GM12878 (cell line): ENCODE results near the gene CACFD1. TPM values are rescaled to one million over a fixed set of nuclear protein-coding genes. Genes with fewer than 3 reads are reported as not detected.

ENCODE experiments used
- ATAC-seq: fragments of 200-7000 bp; cut with Tn5 transposase; 3 replicates; pipeline ENCODE4 v1.9.1; 2020; ENCODE audit warnings: mild to moderate bottlenecking, moderate library complexity
- BruUV-seq: library from RNA; stranded (reverse); fragments of 400-500 nt; replicated peaks from 2 replicates; lab custom pipeline; 2021; lab: Mats Ljungman, UMichigan
- CTCF ChIA-PET: fragments of 300-600 bp; sonication (Branson Sonifier 250); formaldehyde crosslinking; extraction: SDS; loops from one replicate; lab custom pipeline; 2021; ENCODE audit warnings: inconsistent platforms; lab: Yijun Ruan, JAX
- POLR2A ChIA-PET: fragments of 350-600 bp; formaldehyde crosslinking; extraction: SDS; loops from one replicate; lab custom pipeline; 2021; ENCODE audit warnings: inconsistent platforms; lab: Charles Lee
- RAD21 ChIA-PET: fragments of 300-600 bp; sonication (Branson Sonifier 250); formaldehyde crosslinking; loops from one replicate; lab custom pipeline; 2023; ENCODE audit warnings: antibody characterized with exemption; ENCODE audit not compliant: unreplicated experiment; lab: Charles Lee
- SMC1A ChIA-PET: fragments of 300-600 bp; sonication (Branson Sonifier 250); formaldehyde crosslinking; loops from one replicate; lab custom pipeline; 2023; ENCODE audit not compliant: unreplicated experiment, uncharacterized antibody; lab: Charles Lee
- DNase-seq: peaks from one replicate; pipeline ENCODE4 v3.0.0-alpha.2; 2011; ENCODE audit warnings: low read depth, low spot score
- FAIRE-seq: peaks from 3 replicates; lab custom pipeline; 2011; peaks lifted over from hg19 to GRCh38; lab: Jason Lieb, UNC
- H2AFZ ChIP-seq: 2 replicates; pipeline ENCODE4 v1.6.0; 2011; ENCODE audit warnings: low read depth, low read length, control low read depth; ENCODE audit not compliant: control insufficient read depth
- H3K27ac ChIP-seq: 2 replicates; pipeline ENCODE4 v1.5.1; 2011; ENCODE audit warnings: control low read depth; ENCODE audit not compliant: control insufficient read depth, insufficient read depth
- H3K27me3 ChIP-seq, 2 experiments: replicated peaks in 1 of 2; 2 replicates each; pipeline versions ENCODE4 v1.6.0 to v1.6.1; 2011; ENCODE audit warnings: low read length in 1 of 2; ENCODE audit not compliant: control insufficient read depth in 2 of 2, insufficient read depth in 2 of 2
- H3K36me3 ChIP-seq, 2 experiments: 2 replicates each; pipeline ENCODE4 v1.5.1; 2011; ENCODE audit warnings: low read length in 1 of 2; ENCODE audit not compliant: control insufficient read depth in 2 of 2, insufficient read depth in 2 of 2
- H3K4me1 ChIP-seq: 2 replicates; pipeline ENCODE4 v1.6.1; 2011; ENCODE audit warnings: mild to moderate bottlenecking, low read length, moderate library complexity, mixed read lengths; ENCODE audit not compliant: control insufficient read depth, insufficient read depth
- H3K4me2 ChIP-seq: 2 replicates; pipeline ENCODE4 v1.6.0; 2011; ENCODE audit warnings: control low read depth; ENCODE audit not compliant: control insufficient read depth, insufficient read depth
- H3K4me3 ChIP-seq: fragments of 200-600 bp; sonication (generic); 2 replicates; pipeline ENCODE4 v1.5.1; 2016
- H3K79me2 ChIP-seq: 2 replicates; pipeline ENCODE4 v1.6.0; 2011; ENCODE audit warnings: low read length; ENCODE audit not compliant: control insufficient read depth, insufficient read depth
- H3K9ac ChIP-seq: 2 replicates; pipeline ENCODE4 v1.8.0; 2011; ENCODE audit warnings: low read length, control low read depth, mixed read lengths; ENCODE audit not compliant: control insufficient read depth, insufficient read depth
- H3K9me3 ChIP-seq: replicated peaks from 3 replicates; pipeline ENCODE4 v1.5.1; 2011; ENCODE audit warnings: mild to moderate bottlenecking, low read length; ENCODE audit not compliant: control insufficient read depth, insufficient read depth
- H4K20me1 ChIP-seq: 2 replicates; pipeline ENCODE4 v1.6.0; 2011; ENCODE audit not compliant: control insufficient read depth, insufficient read depth
- BCL11A ChIP-seq: IDR thresholded peaks from 2 replicates; pipeline ENCODE4 v1.6.1; 2011; ENCODE audit warnings: low read depth, low read length
- BHLHE40 ChIP-seq, 2 experiments: fragments of 450-650 bp in 1 of 2; IDR thresholded peaks; 2 replicates each; pipeline ENCODE4 v1.6.1; 2011 to 2017; ENCODE audit warnings: low read depth in 2 of 2, borderline replicate concordance in 1 of 2, improper control_type of control experiment in 1 of 2, low read length in 1 of 2, mild to moderate bottlenecking in 1 of 2
- CREM ChIP-seq: IDR thresholded peaks from 2 replicates; pipeline ENCODE4 v1.6.1; 2014; ENCODE audit warnings: antibody characterized with exemption, low read depth
- E2F8 ChIP-seq: fragments of 450-650 bp; IDR thresholded peaks from 2 replicates; pipeline ENCODE4 v1.6.1; 2018; ENCODE audit warnings: mild to moderate bottlenecking, low read depth, moderate library complexity; ENCODE audit not compliant: partially characterized antibody
- EED ChIP-seq: sonication (generic); IDR thresholded peaks from 2 replicates; pipeline ENCODE4 v1.6.1; 2016; ENCODE audit warnings: antibody characterized with exemption, low read depth
- IKZF1 ChIP-seq: fragments of 450-650 bp; conservative IDR thresholded peaks from 2 replicates; pipeline ENCODE4 v1.6.1; 2017; ENCODE audit warnings: antibody characterized with exemption, mild to moderate bottlenecking
- LARP7 ChIP-seq: fragments of 450-650 bp; IDR thresholded peaks from 2 replicates; pipeline ENCODE4 v1.6.1; 2017; ENCODE audit warnings: mild to moderate bottlenecking
- POU2F2 ChIP-seq: IDR thresholded peaks from 3 replicates; pipeline ENCODE4 v1.6.1; 2011; ENCODE audit warnings: low read depth, mild to moderate bottlenecking, low read length, borderline replicate concordance
- RAD21 ChIP-seq: IDR thresholded peaks from 2 replicates; pipeline ENCODE4 v1.6.1; 2011; ENCODE audit warnings: mild to moderate bottlenecking, low read depth, low read length, moderate library complexity; ENCODE audit not compliant: insufficient read depth
- RAD51 ChIP-seq: fragments of 450-650 bp; IDR thresholded peaks from 2 replicates; pipeline ENCODE4 v1.6.1; 2016; ENCODE audit warnings: moderate library complexity, mild to moderate bottlenecking, inconsistent platforms
- RCOR1 ChIP-seq: conservative IDR thresholded peaks from 2 replicates; pipeline ENCODE4 v1.6.1; 2012; ENCODE audit warnings: low read depth, low read length, improper control_type of control experiment
- TCF12 ChIP-seq: IDR thresholded peaks from 2 replicates; pipeline ENCODE4 v1.6.1; 2011; ENCODE audit warnings: low read depth, mild to moderate bottlenecking, low read length
- WRNIP1 ChIP-seq: IDR thresholded peaks from 2 replicates; pipeline ENCODE4 v1.6.1; 2011; ENCODE audit warnings: low read depth, low read length, improper control_type of control experiment, borderline replicate concordance
- WGBS: methylation state at CpG from one replicate; pipeline ENCODE4 v1.1.6; 2016; ENCODE audit warnings: low lambda C conversion rate; ENCODE audit not compliant: insufficient replicate concordance, insufficient coverage; ENCODE audit errors: missing lambda C conversion rate; 5-methylcytosine and 5-hydroxymethylcytosine counted together
- in situ Hi-C: fragments of 300-500 bp; cut with MboI; formaldehyde crosslinking; loops from 9 replicates; pipeline ENCODE4 v1.14.3; 2018; ENCODE audit warnings: mixed read lengths
- intact Hi-C: fragments of 100-400 bp; cut with micrococcal nuclease; formaldehyde crosslinking; loops from one replicate; pipeline ENCODE4 v1.14.2; 2022; ENCODE audit not compliant: unreplicated experiment
- polyA plus RNA-seq, 11 experiments: library from polyadenylated mRNA; depleted of rRNA in 4 of 11; unstranded in 6 of 11; stranded (reverse) in 5 of 11; fragments of >200 nt; fragmentation: Nextera tagmentation in 4 of 11; fragmentation: Illumina TruSeq in 1 of 11; extraction: Ambion mirVana in 4 of 11; extraction: Trizol in 1 of 11; gene quantifications; 1 replicate in 1 of 11; 2 replicates in 10 of 11; pipeline versions ENCODE4 v1.2.1 to v1.2.3, GENCODE V29; 2011 to 2016; ENCODE audit warnings: inconsistent platforms in 2 of 11, missing spikeins in 2 of 11, low read depth in 1 of 11
- total RNA-seq, 4 experiments: library from RNA; depleted of rRNA in 3 of 4; stranded (reverse); fragments of >200 nt in 3 of 4; fragmentation: Illumina TruSeq in 1 of 4; extraction: Trizol in 1 of 4; gene quantifications; 2 replicates each; pipeline versions ENCODE4 v1.2.1 to v1.2.3, GENCODE V29; 2013 to 2021
- TF ChIP-seq, protein P1 (sequence below): fragments of 450-650 bp; IDR thresholded peaks from 2 replicates; pipeline ENCODE4 v1.6.1; 2017; ENCODE audit warnings: antibody characterized with exemption, mild to moderate bottlenecking, moderate library complexity
- TF ChIP-seq, protein P2 (sequence below): IDR thresholded peaks from 2 replicates; pipeline ENCODE4 v1.6.1; 2011; ENCODE audit warnings: low read depth, low read length, improper control_type of control experiment, borderline replicate concordance

Gene CACFD1
- total and polyA plus RNA-seq, 10 of the 15 experiments (the other 5 are each of a cell fraction or from before 2014, with no cell fraction given): 0.09 to 5.8 (median 1.4) TPM; not detected in 1

DNA sequence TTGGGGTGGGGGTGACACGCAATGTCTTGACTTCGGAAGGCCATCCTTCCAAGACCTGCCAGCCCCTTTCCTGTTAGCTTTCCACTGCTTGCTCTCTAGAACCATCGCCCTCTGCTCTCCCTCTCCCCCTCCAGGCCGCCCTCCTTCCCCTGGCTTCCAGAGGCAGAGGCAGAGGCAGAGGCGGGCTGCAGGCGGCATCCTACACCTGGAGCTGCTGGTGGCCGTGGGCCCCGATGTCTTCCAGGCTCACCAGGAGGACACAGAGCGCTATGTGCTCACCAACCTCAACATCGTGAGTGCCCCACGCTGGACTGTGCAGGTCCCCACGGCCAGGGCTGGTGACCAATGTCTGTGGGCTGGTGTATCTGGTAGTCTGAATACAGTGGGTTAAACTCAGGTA, 35.6 kb upstream of the CACFD1 start:
- SMC1A ChIA-PET: no interaction called here
- TF ChIP-seq RAD51: no peak
- TF ChIP-seq, protein P1, sequence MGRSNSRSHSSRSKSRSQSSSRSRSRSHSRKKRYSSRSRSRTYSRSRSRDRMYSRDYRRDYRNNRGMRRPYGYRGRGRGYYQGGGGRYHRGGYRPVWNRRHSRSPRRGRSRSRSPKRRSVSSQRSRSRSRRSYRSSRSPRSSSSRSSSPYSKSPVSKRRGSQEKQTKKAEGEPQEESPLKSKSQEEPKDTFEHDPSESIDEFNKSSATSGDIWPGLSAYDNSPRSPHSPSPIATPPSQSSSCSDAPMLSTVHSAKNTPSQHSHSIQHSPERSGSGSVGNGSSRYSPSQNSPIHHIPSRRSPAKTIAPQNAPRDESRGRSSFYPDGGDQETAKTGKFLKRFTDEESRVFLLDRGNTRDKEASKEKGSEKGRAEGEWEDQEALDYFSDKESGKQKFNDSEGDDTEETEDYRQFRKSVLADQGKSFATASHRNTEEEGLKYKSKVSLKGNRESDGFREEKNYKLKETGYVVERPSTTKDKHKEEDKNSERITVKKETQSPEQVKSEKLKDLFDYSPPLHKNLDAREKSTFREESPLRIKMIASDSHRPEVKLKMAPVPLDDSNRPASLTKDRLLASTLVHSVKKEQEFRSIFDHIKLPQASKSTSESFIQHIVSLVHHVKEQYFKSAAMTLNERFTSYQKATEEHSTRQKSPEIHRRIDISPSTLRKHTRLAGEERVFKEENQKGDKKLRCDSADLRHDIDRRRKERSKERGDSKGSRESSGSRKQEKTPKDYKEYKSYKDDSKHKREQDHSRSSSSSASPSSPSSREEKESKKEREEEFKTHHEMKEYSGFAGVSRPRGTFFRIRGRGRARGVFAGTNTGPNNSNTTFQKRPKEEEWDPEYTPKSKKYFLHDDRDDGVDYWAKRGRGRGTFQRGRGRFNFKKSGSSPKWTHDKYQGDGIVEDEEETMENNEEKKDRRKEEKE: no peak
- TF ChIP-seq RCOR1: no peak
- TF ChIP-seq EED: no peak
- TF ChIP-seq TCF12: no peak
- TF ChIP-seq IKZF1: no peak
- TF ChIP-seq CREM: no peak
- TF ChIP-seq BHLHE40 (IDR thresholded peaks at IDR 0.05; ENCODE audit: borderline replicate concordance in 1 of 2, low read depth in 2 of 2, low read length in 1 of 2): no peak
- no peak for TF ChIP-seq WRNIP1
- TF ChIP-seq RAD21: no peak
- no peak for TF ChIP-seq POU2F2
- TF ChIP-seq LARP7: no peak
- no peak for TF ChIP-seq E2F8
- TF ChIP-seq, protein P2, sequence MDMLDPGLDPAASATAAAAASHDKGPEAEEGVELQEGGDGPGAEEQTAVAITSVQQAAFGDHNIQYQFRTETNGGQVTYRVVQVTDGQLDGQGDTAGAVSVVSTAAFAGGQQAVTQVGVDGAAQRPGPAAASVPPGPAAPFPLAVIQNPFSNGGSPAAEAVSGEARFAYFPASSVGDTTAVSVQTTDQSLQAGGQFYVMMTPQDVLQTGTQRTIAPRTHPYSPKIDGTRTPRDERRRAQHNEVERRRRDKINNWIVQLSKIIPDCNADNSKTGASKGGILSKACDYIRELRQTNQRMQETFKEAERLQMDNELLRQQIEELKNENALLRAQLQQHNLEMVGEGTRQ: no peak
- no peak for TF ChIP-seq BCL11A

More for the DNA sequence above, 35.6 kb upstream of the CACFD1 start:
- H2AFZ ChIP-seq: no peak overlapping the region
- ChIA-PET RAD21 (no interaction called here), POLR2A (interaction anchor here (1.3 kb wide), 1 partner anchor 9 kb away, joined by 3 read pairs; no protein-coding TSS in a partner anchor), CTCF (no interaction called here)
- H3K27ac ChIP-seq: no peak overlapping the region
- H3K9ac ChIP-seq: no peak overlapping the region
- no peaks in the 10 kb centered on the region for H3K36me3 ChIP-seq
- ATAC-seq (no peak), DNase-seq (no peak), FAIRE-seq (no peak)
- no peaks in the 10 kb centered on the region for H3K79me2 ChIP-seq
- no TSS peak for BruUV-seq
- in situ Hi-C loops (no loop called here), intact Hi-C loops (no loop called here)
- H3K4me2 ChIP-seq: no peak overlapping the region
- no peaks in the 10 kb centered on the region; a peak in 1 of 4 replicates for H3K27me3 ChIP-seq
- peaks cover 32% of the 10 kb centered on the region for H3K4me1 ChIP-seq
- no peak overlapping the region for H3K4me3 ChIP-seq
- no peaks in the 10 kb centered on the region; the same call in 2 of the 3 replicates for H3K9me3 ChIP-seq
- WGBS: 95% methylated on average over 12 of the region's 12 CpGs
- H4K20me1 ChIP-seq: no peaks in the 10 kb centered on the region
